ENCODE data around the gene FBXL15.

DNA sequence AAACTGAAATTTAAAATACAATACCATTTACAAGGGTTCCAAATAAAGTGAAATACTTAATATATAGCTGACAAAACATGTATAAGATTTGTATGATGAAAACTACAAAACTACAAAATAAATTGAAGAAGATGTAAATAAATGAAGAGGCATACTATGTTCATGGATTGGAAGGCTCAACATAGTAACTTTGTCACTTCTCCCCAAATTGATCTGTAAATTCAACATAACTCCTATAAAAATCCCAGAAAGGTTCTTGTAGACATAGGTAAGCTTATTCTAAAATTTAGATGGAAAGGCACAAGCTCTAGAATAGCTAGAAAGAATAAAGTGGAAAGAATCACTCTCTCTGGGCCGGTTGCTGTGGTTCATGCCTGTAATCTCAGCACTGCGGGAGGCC lies 49.3 kb upstream of the FBXL15 start:
- no peak for TF ChIP-seq CEBPB (IDR thresholded peaks at IDR 0.05; ENCODE audit: low read depth, low read length)
- no peak for TF ChIP-seq MAZ (IDR thresholded peaks at IDR 0.05; ENCODE audit: borderline replicate concordance, low read depth, low read length)
- TF ChIP-seq SMC3 (IDR thresholded peaks at IDR 0.05; ENCODE audit: low read depth, low read length) = no peak
- no peak for TF ChIP-seq RAD21 (IDR thresholded peaks at IDR 0.05; ENCODE audit: low read length)
- TF ChIP-seq POLR2A (IDR thresholded peaks at IDR 0.05; ENCODE audit: low read depth, low read length) = no peak
- TF ChIP-seq, protein P1, sequence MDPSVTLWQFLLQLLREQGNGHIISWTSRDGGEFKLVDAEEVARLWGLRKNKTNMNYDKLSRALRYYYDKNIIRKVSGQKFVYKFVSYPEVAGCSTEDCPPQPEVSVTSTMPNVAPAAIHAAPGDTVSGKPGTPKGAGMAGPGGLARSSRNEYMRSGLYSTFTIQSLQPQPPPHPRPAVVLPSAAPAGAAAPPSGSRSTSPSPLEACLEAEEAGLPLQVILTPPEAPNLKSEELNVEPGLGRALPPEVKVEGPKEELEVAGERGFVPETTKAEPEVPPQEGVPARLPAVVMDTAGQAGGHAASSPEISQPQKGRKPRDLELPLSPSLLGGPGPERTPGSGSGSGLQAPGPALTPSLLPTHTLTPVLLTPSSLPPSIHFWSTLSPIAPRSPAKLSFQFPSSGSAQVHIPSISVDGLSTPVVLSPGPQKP (IDR thresholded peaks at IDR 0.05; ENCODE audit: borderline replicate concordance, low read depth, low read length) = no peak
- TF ChIP-seq, protein P2, sequence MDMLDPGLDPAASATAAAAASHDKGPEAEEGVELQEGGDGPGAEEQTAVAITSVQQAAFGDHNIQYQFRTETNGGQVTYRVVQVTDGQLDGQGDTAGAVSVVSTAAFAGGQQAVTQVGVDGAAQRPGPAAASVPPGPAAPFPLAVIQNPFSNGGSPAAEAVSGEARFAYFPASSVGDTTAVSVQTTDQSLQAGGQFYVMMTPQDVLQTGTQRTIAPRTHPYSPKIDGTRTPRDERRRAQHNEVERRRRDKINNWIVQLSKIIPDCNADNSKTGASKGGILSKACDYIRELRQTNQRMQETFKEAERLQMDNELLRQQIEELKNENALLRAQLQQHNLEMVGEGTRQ (IDR thresholded peaks at IDR 0.05; ENCODE audit: low read depth, low read length) = no peak
- TF ChIP-seq, protein P3, sequence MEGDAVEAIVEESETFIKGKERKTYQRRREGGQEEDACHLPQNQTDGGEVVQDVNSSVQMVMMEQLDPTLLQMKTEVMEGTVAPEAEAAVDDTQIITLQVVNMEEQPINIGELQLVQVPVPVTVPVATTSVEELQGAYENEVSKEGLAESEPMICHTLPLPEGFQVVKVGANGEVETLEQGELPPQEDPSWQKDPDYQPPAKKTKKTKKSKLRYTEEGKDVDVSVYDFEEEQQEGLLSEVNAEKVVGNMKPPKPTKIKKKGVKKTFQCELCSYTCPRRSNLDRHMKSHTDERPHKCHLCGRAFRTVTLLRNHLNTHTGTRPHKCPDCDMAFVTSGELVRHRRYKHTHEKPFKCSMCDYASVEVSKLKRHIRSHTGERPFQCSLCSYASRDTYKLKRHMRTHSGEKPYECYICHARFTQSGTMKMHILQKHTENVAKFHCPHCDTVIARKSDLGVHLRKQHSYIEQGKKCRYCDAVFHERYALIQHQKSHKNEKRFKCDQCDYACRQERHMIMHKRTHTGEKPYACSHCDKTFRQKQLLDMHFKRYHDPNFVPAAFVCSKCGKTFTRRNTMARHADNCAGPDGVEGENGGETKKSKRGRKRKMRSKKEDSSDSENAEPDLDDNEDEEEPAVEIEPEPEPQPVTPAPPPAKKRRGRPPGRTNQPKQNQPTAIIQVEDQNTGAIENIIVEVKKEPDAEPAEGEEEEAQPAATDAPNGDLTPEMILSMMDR (conservative IDR thresholded peaks at IDR 0.05; ENCODE audit: low read depth, low read length) = no peak
- no peak for TF ChIP-seq FOS (IDR thresholded peaks at IDR 0.05; ENCODE audit: low read depth, low read length)
- TF ChIP-seq BHLHE40 (IDR thresholded peaks at IDR 0.05; ENCODE audit: low read depth, low read length) = no peak
- TF ChIP-seq RCOR1 (IDR thresholded peaks at IDR 0.05; ENCODE audit: insufficient replicate concordance, low read length) = no peak
- TF ChIP-seq MXI1 (IDR thresholded peaks at IDR 0.05; ENCODE audit: borderline replicate concordance, low read depth, low read length) = no peak
- no peak for TF ChIP-seq CHD1 (IDR thresholded peaks at IDR 0.05; ENCODE audit: low read depth, low read length)
- TF ChIP-seq RFX5 (IDR thresholded peaks at IDR 0.05; ENCODE audit: low read depth, low read length) = no peak
